HG02943 (cell line): ENCODE results near the gene CREB3L1.
A peak's percentile ranks its signal among the peaks of the same experiment; 100 is the strongest.
"Not testable (repeated sequence)": the region's sequence is repeated elsewhere in the genome, so short reads cannot be mapped to it uniquely, and the experiment has no call there.

Experiments used
- ATAC-seq: cut with Tn5 transposase; IDR thresholded peaks from one replicate; pipeline ENCODE4 v1.9.1; 2021; ENCODE audit warnings: mild to moderate bottlenecking, low read depth, moderate library complexity; ENCODE audit not compliant: unreplicated experiment

Gene CREB3L1

GRCh38 chr11:46294365-46295309 lies 17.2 kb downstream of the CREB3L1 start:
- ATAC-seq = no peak

DNA sequence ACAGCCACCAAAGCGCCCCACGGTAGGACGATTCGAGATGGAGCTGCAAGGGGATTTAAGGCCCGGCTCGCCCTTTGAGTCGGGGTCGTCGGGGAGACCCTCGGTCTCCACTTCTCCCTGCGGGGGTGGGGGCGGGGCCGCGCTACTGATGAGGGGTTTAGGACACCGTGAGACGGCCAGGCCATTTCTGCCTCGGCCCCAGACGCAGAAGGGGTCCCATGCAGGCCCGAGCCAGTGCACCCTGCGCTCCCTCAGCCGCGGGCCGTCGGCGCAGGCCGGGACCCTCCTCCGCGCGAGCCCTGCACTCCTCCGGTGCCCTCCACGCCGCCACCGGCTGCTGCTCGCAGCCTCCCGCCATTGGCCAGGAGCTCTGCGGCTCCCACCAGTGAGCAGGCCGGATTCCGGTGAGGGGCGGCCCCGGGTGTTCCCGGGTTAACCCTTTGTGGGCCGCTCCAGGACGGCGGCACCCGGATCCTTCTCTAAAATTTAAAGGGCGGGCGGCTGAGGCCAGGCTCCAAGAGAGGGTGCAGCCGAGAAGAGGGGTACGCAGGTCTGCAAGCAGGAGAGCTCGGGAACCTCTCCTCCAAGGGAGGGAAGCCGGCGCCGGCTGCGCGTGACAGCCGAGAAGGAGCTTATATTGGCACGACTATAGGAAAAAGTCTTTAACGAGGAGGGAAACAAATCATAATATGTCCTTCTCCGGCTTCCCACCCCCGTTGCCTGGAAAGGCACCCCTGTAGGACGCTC lies 18.0 kb downstream of the CREB3L1 start:
- ATAC-seq = no peak

GRCh38 chr11:46296059-46296527 lies 18.6 kb downstream of the CREB3L1 start:
- no peak for ATAC-seq

DNA sequence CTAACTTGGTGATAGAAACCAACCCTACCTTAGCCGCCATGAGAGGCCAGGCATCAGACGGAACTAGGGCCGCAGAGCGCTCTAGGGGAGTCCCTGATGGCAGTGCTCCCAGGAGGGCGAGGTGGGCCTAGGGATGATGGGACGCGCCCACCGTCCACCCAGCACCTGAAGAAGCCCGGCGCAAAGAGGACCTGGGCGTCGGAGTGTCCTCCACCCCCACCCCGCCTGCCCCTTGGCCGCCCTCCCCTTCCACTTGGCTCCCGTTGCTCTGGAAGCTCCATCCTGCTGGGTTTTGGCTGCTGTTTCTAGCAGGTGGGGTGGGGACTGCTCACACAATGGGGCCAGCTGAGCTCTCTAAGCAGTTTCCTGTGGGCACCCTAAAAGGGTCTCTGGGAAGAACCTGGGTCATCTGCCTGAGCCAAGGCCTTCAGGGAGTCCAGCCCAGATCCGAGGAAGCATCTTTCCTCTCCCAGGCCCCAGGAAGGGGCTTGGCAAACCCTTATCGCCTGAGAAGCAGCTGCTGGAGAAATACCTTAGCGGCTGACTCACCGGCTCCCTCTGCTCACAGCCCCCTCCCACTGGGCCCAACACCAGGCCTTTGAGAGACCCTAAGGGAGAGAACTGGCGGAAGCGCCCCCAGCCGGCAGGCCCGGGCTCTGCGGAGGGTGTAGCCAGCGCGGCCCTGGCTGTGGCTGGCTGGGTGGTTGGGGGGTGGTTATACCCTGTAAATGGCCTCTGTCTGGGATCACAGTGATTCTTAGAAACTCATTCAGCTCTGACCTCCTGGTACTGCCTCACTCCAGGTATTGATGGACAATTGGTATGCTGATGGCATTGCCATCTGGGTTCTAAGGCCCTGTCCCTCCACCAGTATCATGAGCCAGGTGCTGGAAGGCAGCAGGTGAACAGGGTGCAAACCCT lies 19.3 kb downstream of the CREB3L1 start:
- ATAC-seq = no peak

- no peak for ATAC-seq
These were observed 21.4 kb downstream of the CREB3L1 start for GRCh38 chr11:46298699-46299433.

- ATAC-seq = no peak
These were observed 22.0 kb downstream of the CREB3L1 start for GRCh38 chr11:46299451-46299961.

DNA sequence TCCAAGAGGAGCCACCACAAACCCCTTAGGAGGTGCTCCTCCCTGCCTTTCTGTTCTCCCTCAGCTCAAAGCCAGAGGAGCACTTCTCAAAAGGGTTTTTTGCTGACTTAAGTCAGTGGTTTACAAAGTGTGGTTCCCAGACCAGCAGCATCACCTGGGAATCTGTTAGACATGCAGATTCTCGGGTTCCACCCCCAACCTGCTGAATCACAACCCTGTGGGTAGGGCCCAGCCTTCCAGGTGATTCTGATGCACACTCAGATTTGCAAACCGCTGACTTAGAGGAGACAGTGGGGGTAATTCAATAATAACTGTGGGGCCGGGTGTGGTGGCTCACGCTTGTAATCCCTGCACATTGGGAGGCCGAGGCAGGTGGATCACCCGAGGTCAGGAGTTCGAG lies 22.8 kb downstream of the CREB3L1 start:
- ATAC-seq = no peak

DNA sequence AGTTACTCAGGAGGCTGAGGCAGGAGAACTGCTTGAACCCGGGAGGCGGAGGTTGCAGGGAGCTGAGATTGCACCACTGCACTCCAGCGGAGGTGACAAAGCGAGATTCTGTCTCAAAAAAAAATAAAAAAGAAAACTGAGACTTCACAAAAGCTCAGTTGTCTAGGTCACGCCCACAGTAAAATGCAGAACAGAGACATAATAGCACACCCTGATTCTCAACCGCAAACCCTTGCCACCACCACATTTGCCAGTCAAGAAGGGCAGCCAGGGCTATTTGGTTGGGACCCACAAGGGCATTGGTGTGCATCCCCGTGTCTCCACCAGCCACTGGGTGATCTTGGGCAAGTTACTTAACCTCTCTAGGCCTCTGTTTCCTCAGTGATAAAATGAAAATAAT lies 25.4 kb downstream of the CREB3L1 start:
- ATAC-seq = peak; percentile 92

DNA sequence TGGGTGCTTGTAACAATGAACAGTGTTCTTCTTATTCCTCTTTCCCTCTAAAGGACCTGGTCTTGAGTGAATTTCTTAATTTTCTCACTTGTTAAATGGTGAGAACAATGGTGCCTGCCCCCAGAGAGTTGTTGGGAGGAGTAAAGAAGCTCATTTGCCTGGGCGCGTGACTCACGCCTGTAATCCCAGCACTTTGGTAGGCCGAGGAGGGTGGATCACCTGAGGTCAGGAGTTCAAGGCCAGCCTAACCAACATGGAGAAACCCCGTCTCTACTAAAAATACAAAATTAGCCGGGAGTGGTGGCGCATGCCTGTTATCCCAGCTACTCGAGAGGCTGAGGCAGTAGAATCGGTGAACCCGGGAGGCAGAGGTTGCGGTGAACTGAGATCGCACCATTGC lies 26.6 kb downstream of the CREB3L1 start:
- not testable (repeated sequence) for ATAC-seq

DNA sequence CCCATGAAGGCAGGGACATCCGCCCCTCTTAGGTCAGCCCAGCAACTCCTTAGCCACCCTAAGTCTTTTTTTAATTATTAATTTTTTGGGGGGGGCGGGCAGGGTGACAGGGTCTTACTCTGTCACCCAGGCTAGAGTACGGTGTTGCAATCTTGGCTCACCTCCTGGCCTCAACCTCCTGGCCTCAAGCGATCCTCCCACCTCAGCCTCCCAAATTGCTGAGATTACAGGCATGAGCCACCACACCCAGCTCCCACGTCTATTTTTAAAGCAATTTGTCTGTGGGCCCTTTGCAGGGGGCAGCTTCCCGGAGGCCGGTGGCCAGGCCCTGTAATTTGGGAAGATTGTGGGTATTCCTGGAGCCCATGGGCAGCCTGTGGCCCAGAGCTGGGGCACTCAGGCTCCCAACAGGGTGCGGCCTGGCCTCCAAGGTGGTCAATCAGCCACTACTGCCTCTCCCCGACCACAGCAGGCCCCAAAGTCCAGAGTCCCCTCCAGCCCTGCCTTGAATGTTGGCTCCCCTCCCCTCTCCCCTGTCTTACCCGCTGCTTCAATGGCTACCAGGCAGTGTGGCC lies 27.2 kb downstream of the CREB3L1 start:
- ATAC-seq = no peak

GRCh38 chr11:46305295-46305694 lies 27.8 kb downstream of the CREB3L1 start:
- no peak for ATAC-seq

- ATAC-seq = no peak
These were observed 28.9 kb downstream of the CREB3L1 start for GRCh38 chr11:46306296-46306853.

DNA sequence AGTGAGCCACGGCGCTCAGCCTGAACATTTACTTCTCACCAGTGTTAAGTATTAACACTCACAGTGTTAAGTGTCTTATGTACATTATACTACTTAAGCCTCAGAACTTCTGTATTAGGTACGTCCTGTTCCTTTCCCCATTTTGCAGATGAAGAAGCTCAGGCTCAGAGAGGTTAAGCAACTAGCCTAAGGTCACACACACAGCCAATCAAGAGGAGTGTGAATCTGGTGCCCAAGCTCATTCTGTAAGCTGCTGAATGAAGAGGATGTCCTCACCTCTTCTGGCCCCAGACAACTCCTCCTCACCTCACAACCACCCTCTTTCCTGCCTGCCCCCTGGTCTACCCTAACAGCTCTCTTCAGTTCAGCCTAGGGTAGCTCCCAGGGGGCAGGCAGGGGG lies 29.9 kb downstream of the CREB3L1 start:
- ATAC-seq = no peak

DNA sequence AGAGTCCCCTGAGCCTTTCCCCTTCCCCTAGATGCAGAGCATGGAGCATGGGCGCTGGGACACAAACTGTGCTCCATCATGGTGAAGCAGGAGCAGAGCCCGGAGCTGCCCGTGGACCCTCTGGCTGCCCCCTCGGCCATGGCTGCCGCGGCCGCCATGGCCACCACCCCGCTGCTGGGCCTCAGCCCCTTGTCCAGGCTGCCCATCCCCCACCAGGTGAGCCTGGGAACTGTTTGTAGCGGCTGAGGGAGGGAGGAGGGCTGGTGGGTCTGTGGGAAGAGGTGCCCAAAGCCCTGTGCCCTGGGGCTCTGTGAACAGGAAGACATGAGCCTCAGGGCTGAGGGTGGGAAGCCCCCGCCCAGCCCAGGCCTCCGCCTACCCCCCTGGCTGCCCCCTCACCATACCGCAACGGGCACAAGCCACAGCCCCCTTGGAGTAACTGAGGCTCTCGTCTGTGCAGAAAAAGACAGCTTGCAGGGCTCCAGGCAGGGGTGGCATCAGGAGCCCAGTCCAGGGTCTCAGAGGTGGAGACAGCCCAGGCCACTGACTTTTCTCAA lies 30.4 kb downstream of the CREB3L1 start:
- no peak for ATAC-seq

DNA sequence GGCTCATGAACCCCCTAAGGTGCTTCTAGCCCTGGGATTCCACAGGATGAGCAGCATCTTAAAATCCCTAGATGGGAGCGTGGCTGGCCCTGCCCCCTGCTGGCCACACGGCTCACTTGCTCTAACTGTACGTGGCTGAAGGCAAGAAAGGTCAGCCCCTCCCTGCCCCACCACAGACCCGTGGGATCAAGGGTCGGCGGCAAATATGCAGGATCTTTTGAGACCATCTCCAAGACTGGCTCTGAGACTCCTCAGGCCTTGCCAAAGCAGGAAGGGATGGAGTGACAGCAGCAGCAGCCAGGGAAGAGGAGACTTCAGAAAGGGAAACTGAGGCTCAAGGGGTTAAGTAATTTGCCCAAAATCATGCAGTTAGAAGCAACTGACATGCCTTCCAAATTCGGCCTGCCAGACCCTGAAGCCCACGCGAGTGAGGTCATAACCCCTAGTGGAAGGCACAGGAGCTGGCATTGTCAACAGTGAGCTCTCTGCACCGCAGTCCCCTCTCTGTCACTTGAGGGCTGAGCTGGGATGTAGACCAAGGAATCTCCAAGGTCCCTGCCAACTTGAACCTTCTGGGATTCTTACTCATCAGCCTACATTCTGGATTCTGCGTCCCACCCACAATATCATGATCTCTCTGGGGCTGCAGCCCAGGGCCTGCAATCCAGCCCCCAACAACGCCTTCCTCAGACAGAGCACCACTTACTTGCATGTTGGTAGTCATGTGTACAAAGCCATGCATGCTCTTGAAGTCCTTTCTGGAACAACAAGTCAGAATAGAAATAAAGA lies 31.4 kb downstream of the CREB3L1 start:
- ATAC-seq = no peak

GRCh38 chr11:46309814-46310259 lies 32.4 kb downstream of the CREB3L1 start:
- ATAC-seq = no peak

GRCh38 chr11:46315033-46315738 lies 37.7 kb downstream of the CREB3L1 start:
- ATAC-seq = no peak
